ENCODE data around the gene SLC12A3.

SLC12A3 gene

DNA sequence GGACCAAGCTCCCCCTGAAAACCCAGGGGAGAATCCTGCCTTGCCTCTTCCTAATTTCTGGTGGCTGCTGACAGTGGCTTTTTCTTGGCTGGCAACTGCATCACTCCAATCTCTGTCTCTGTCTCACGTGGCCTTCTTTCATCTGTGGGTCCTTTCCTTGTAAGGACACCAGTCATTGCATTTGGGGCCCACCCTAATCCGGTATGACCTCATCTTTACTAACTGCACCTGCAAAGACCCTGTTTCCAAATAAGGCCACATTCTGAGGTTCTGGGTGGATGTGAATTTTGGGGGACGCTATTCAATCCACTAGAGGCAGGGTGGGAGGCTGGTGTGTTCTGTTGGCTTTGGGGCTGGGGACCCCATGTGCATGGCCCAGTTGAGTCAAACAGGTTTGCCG lies 11.0 kb downstream of the SLC12A3 start:
- Histone ChIP-seq H3K79me2 (ENCODE audit: insufficient read depth, low read length) (no peaks in the 10 kb centered on the region), H4K20me1 (ENCODE audit: low read depth, low read length) (no peaks in the 10 kb centered on the region), H2AFZ (ENCODE audit: low read depth, low read length, severe bottlenecking) (no peak overlapping the region), H3K9ac (ENCODE audit: low read length) (no peak overlapping the region), H3K27ac (ENCODE audit: low read depth, low read length) (no peak overlapping the region), H3F3A (ENCODE audit: insufficient read depth) (no peaks in the 10 kb centered on the region), H3K4me3 (ENCODE audit: insufficient read depth, low read length, poor library complexity, severe bottlenecking) (no peak overlapping the region), H3K36me3 (ENCODE audit: low read length) (no peaks in the 10 kb centered on the region), H3K27me3 (ENCODE audit: low read length) (no peaks in the 10 kb centered on the region), H3K9me2 (replicated peaks; ENCODE audit: insufficient read depth, low read length) (no peaks in the 10 kb centered on the region), H3K9me3 (ENCODE audit: insufficient read depth, low read length) (no peaks in the 10 kb centered on the region), H3K4me2 (ENCODE audit: low read depth, low read length, poor library complexity, severe bottlenecking) (no peak overlapping the region)
- TF ChIP-seq, protein P1, sequence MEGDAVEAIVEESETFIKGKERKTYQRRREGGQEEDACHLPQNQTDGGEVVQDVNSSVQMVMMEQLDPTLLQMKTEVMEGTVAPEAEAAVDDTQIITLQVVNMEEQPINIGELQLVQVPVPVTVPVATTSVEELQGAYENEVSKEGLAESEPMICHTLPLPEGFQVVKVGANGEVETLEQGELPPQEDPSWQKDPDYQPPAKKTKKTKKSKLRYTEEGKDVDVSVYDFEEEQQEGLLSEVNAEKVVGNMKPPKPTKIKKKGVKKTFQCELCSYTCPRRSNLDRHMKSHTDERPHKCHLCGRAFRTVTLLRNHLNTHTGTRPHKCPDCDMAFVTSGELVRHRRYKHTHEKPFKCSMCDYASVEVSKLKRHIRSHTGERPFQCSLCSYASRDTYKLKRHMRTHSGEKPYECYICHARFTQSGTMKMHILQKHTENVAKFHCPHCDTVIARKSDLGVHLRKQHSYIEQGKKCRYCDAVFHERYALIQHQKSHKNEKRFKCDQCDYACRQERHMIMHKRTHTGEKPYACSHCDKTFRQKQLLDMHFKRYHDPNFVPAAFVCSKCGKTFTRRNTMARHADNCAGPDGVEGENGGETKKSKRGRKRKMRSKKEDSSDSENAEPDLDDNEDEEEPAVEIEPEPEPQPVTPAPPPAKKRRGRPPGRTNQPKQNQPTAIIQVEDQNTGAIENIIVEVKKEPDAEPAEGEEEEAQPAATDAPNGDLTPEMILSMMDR (IDR thresholded peaks at IDR 0.05; ENCODE audit: insufficient read depth, low read length, poor library complexity, severe bottlenecking) = no peak
- TF ChIP-seq EZH2phosphoT487 (conservative IDR thresholded peaks at IDR 0.05; ENCODE audit: low read length) = no peak

DNA sequence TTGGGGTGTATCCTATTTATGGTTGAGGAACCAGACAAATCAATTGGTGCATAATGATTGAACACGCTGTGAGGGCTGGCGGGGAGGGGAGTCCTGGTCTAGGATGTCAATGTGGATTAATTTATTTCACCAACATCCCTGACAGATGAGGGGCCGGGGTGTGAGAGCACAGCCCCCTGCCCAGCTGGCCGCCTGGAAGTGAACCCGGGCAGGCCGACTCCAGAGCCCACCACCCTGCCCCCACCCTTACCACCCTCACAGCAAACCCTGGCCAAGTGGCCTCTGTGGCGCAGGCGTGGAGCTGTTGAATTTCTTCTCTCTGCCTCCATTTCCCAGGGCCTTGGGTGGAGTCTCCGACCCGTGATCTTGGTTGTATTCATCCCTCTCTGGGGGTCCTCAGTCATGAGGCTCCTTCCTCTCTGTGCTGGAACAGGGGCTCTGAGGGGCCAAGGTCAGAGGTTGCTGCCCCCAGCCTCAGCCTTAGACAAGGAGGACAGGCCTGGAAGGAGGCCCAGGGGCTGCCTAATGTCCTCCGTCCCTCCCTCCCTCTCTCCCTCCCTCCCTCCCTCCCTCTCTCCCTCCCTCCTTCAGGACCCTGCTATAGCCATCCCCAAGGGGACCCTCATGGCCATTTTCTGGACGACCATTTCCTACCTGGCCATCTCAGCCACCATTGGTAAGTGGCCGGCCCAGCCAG lies 12.6 kb downstream of the SLC12A3 start:
- Histone ChIP-seq H3K79me2 (ENCODE audit: insufficient read depth, low read length) (no peaks in the 10 kb centered on the region), H4K20me1 (ENCODE audit: low read depth, low read length) (no peaks in the 10 kb centered on the region), H3K36me3 (ENCODE audit: low read length) (no peaks in the 10 kb centered on the region), H3F3A (ENCODE audit: insufficient read depth) (no peaks in the 10 kb centered on the region), H3K9me3 (ENCODE audit: insufficient read depth, low read length) (no peaks in the 10 kb centered on the region), H2AFZ (ENCODE audit: low read depth, low read length, severe bottlenecking) (no peak overlapping the region), H3K4me3 (ENCODE audit: insufficient read depth, low read length, poor library complexity, severe bottlenecking) (no peak overlapping the region), H3K27ac (ENCODE audit: low read depth, low read length) (no peak overlapping the region), H3K9ac (ENCODE audit: low read length) (no peak overlapping the region), H3K9me2 (replicated peaks; ENCODE audit: insufficient read depth, low read length) (no peaks in the 10 kb centered on the region), H3K4me2 (ENCODE audit: low read depth, low read length, poor library complexity, severe bottlenecking) (no peak overlapping the region), H3K27me3 (ENCODE audit: low read length) (no peaks in the 10 kb centered on the region)
- no peak for TF ChIP-seq EZH2phosphoT487 (conservative IDR thresholded peaks at IDR 0.05; ENCODE audit: low read length)
- TF ChIP-seq, protein P1 (IDR thresholded peaks at IDR 0.05; ENCODE audit: insufficient read depth, low read length, poor library complexity, severe bottlenecking) = no peak

DNA sequence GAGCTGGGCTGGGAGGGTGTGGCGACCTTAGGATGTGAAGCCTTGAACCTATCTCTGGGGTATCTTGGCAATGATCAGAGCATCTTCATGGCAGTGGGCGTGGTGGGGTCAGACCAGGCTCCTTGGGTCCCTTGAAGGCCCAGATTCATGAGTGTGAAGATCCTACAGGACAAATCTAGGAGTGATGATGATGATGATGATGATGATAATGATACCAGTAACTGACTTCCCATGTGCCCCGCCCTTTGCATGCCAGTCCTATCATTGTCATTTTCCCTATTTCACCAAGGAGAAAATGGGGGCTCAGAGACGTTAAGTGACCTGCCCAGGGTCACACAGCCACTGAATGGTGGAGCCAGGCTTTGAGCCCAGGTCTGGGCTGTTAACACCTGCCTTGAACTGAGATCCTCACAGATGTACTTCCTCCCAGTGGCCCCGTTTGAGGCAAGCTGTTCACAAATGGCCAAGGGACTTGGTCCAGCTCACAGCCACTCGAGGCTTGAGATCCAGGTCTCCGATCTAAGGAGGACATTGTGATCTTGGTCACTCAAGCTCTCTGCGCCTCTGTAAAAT lies 13.4 kb downstream of the SLC12A3 start:
- H2AFZ ChIP-seq (ENCODE audit: low read depth, low read length, severe bottlenecking) = no peak overlapping the region
- no peak overlapping the region for H3K9ac ChIP-seq (ENCODE audit: low read length)
- H3K9me3 ChIP-seq (ENCODE audit: insufficient read depth, low read length) = no peaks in the 10 kb centered on the region
- TF ChIP-seq, protein P1 (IDR thresholded peaks at IDR 0.05; ENCODE audit: insufficient read depth, low read length, poor library complexity, severe bottlenecking) = no peak
- no peak for TF ChIP-seq EZH2phosphoT487 (conservative IDR thresholded peaks at IDR 0.05; ENCODE audit: low read length)
- H3K4me2 ChIP-seq (ENCODE audit: low read depth, low read length, poor library complexity, severe bottlenecking) = no peak overlapping the region
- no peaks in the 10 kb centered on the region for H3K36me3 ChIP-seq (ENCODE audit: low read length)
- H3K4me3 ChIP-seq (ENCODE audit: insufficient read depth, low read length, poor library complexity, severe bottlenecking) = no peak overlapping the region
- no peaks in the 10 kb centered on the region for H3K27me3 ChIP-seq (ENCODE audit: low read length)
- no peaks in the 10 kb centered on the region for H3K79me2 ChIP-seq (ENCODE audit: insufficient read depth, low read length)
- no peaks in the 10 kb centered on the region for H4K20me1 ChIP-seq (ENCODE audit: low read depth, low read length)
- no peak overlapping the region for H3K27ac ChIP-seq (ENCODE audit: low read depth, low read length)
- H3K9me2 ChIP-seq (replicated peaks; ENCODE audit: insufficient read depth, low read length) = no peaks in the 10 kb centered on the region
- H3F3A ChIP-seq (ENCODE audit: insufficient read depth) = no peaks in the 10 kb centered on the region

Data from SU-DHL-6 (cell line).